ENCODE measurements around the gene TCF15.

GRCh38 chr20:626579-626978 lies 16.5 kb upstream of the TCF15 start:
- TF ChIP-seq, protein P1, sequence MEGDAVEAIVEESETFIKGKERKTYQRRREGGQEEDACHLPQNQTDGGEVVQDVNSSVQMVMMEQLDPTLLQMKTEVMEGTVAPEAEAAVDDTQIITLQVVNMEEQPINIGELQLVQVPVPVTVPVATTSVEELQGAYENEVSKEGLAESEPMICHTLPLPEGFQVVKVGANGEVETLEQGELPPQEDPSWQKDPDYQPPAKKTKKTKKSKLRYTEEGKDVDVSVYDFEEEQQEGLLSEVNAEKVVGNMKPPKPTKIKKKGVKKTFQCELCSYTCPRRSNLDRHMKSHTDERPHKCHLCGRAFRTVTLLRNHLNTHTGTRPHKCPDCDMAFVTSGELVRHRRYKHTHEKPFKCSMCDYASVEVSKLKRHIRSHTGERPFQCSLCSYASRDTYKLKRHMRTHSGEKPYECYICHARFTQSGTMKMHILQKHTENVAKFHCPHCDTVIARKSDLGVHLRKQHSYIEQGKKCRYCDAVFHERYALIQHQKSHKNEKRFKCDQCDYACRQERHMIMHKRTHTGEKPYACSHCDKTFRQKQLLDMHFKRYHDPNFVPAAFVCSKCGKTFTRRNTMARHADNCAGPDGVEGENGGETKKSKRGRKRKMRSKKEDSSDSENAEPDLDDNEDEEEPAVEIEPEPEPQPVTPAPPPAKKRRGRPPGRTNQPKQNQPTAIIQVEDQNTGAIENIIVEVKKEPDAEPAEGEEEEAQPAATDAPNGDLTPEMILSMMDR (IDR thresholded peaks at IDR 0.05) = no peak
- no peak for TF ChIP-seq POLR2AphosphoS5 (IDR thresholded peaks at IDR 0.05)

All from esophagus muscularis mucosa (tissue), 3 donors.